ENCODE results near the gene CDH3. TPM values are rescaled to one million over a fixed set of nuclear protein-coding genes. Genes with fewer than 3 reads are reported as not detected.

CDH3 gene
- total RNA-seq, 1 experiment from 2014 or later = under 0.01 TPM

GRCh38 chr16:68651136-68651535, 6.0 kb downstream of the CDH3 start:
- DNase-seq (ENCODE audit: low read depth) = no peak

- DNase-seq (ENCODE audit: low read depth) = no peak
These were observed 7.5 kb downstream of the CDH3 start for GRCh38 chr16:68652659-68653058.

- no peak for DNase-seq (ENCODE audit: low read depth)
These were observed 10.7 kb downstream of the CDH3 start for GRCh38 chr16:68655806-68656205.

- no peak for DNase-seq (ENCODE audit: low read depth)
These were observed 11.6 kb downstream of the CDH3 start for GRCh38 chr16:68656751-68657150.

GRCh38 chr16:68658341-68658973, 13.3 kb downstream of the CDH3 start:
- DNase-seq (ENCODE audit: low read depth) = peak; percentile 87

GRCh38 chr16:68658974-68659360, 13.9 kb downstream of the CDH3 start:
- DNase-seq (ENCODE audit: low read depth) = no peak

GRCh38 chr16:68659412-68660358, 14.6 kb downstream of the CDH3 start:
- DNase-seq (ENCODE audit: low read depth) = no peak

- peak; percentile 30 for DNase-seq (ENCODE audit: low read depth)
These were observed 15.3 kb downstream of the CDH3 start for GRCh38 chr16:68660359-68660795.

GRCh38 chr16:68662035-68662434, 16.9 kb downstream of the CDH3 start:
- no peak for DNase-seq (ENCODE audit: low read depth)

GRCh38 chr16:68664297-68664696, 19.2 kb downstream of the CDH3 start:
- no peak for DNase-seq (ENCODE audit: low read depth)

- peak; percentile 78 for DNase-seq (ENCODE audit: low read depth)
These were observed 20.4 kb downstream of the CDH3 start for GRCh38 chr16:68665501-68665900.

- DNase-seq (ENCODE audit: low read depth) = peak; percentile 54
These were observed 23.2 kb downstream of the CDH3 start for GRCh38 chr16:68668266-68668665.

- no peak for DNase-seq (ENCODE audit: low read depth)
These were observed 31.2 kb downstream of the CDH3 start for GRCh38 chr16:68676113-68676860.

- no peak for DNase-seq (ENCODE audit: low read depth)
These were observed 35.9 kb downstream of the CDH3 start for GRCh38 chr16:68681038-68681437.

GRCh38 chr16:68685685-68686478, 40.8 kb downstream of the CDH3 start:
- DNase-seq (ENCODE audit: low read depth) = no peak

GRCh38 chr16:68686905-68687304, 41.8 kb downstream of the CDH3 start:
- no peak for DNase-seq (ENCODE audit: low read depth)

GRCh38 chr16:68689921-68690320, 44.8 kb downstream of the CDH3 start:
- DNase-seq (ENCODE audit: low read depth) = no peak

GRCh38 chr16:68695575-68695974, 50.5 kb downstream of the CDH3 start:
- DNase-seq (ENCODE audit: low read depth) = no peak

- no peak for DNase-seq (ENCODE audit: low read depth)
These were observed 51.4 kb downstream of the CDH3 start for GRCh38 chr16:68696514-68696913.

GRCh38 chr16:68698091-68698490, 53.0 kb downstream of the CDH3 start:
- DNase-seq (ENCODE audit: low read depth) = no peak

- no peak for DNase-seq (ENCODE audit: low read depth)
These were observed 55.0 kb downstream of the CDH3 start for GRCh38 chr16:68700120-68700519.

Data from Daoy (cell line).